Measurements from ENCODE around the gene AGBL4.
"Not testable (repeated sequence)": the region's sequence is repeated elsewhere in the genome, so short reads cannot be mapped to it uniquely, and the experiment has no call there.

AGBL4 gene

GRCh38 chr1:49824261-49824660 lies 199.5 kb downstream of the AGBL4 start:
- ATAC-seq, result no peak
- TF ChIP-seq ISL1 (CRISPR knock-in tag; IDR thresholded peaks at IDR 0.05), result no peak

DNA sequence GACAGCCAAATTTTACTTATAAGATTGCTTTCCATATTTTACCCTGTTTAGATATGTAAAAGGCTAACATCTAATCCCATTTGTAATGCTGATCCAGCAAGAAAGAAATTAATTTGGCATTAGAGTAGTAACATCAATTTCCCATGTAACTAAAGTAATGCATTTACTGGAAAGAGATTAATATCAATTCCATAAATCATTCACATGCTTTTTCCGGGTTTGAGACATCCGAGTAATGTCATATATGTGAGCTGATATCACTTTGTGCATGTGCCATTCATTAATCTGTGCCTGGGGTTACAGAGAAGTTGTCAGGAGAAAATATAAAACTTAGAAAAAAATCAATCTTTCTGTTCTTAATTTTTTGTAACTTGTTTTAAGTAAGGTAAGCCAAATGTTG lies 206.1 kb downstream of the AGBL4 start:
- TF ChIP-seq TCF4 (CRISPR knock-in tag; IDR thresholded peaks at IDR 0.05; ENCODE audit: borderline replicate concordance) (peak; percentile 64), CSDC2 (CRISPR knock-in tag; IDR thresholded peaks at IDR 0.05) (no peak), ARNTL (CRISPR knock-in tag; IDR thresholded peaks at IDR 0.05; ENCODE audit: borderline replicate concordance, low read depth) (no peak), PPARA (CRISPR knock-in tag; IDR thresholded peaks at IDR 0.05; ENCODE audit: borderline replicate concordance) (no peak), ZFP30 (CRISPR knock-in tag; IDR thresholded peaks at IDR 0.05) (no peak), GLIS3 (CRISPR knock-in tag; IDR thresholded peaks at IDR 0.05) (no peak), OSR1 (CRISPR knock-in tag; IDR thresholded peaks at IDR 0.05) (no peak), ZNF565 (CRISPR knock-in tag; conservative IDR thresholded peaks at IDR 0.05; ENCODE audit: low read depth) (no peak), ZNF8 (CRISPR knock-in tag; IDR thresholded peaks at IDR 0.05) (no peak), ZNF70 (CRISPR knock-in tag; IDR thresholded peaks at IDR 0.05) (no peak), ZFP3 (CRISPR knock-in tag; IDR thresholded peaks at IDR 0.05) (0 out of 2 replicates have a peak, but pooled peaks have one; percentile 29), TOX (CRISPR knock-in tag; IDR thresholded peaks at IDR 0.05; ENCODE audit: borderline replicate concordance) (no peak), TSHZ2 (CRISPR knock-in tag; IDR thresholded peaks at IDR 0.05) (peak; percentile 79), RARB (CRISPR knock-in tag; IDR thresholded peaks at IDR 0.05) (no peak), ESRRG (CRISPR knock-in tag; IDR thresholded peaks at IDR 0.05) (peak; percentile 80; the same call in 1 of the 2 replicates), BACH2 (CRISPR knock-in tag; IDR thresholded peaks at IDR 0.05; ENCODE audit: borderline replicate concordance) (no peak), ISL1 (CRISPR knock-in tag; IDR thresholded peaks at IDR 0.05) (peak; percentile 97), ZC3H10 (CRISPR knock-in tag; IDR thresholded peaks at IDR 0.05) (no peak)
- TF ChIP-seq, protein P1, sequence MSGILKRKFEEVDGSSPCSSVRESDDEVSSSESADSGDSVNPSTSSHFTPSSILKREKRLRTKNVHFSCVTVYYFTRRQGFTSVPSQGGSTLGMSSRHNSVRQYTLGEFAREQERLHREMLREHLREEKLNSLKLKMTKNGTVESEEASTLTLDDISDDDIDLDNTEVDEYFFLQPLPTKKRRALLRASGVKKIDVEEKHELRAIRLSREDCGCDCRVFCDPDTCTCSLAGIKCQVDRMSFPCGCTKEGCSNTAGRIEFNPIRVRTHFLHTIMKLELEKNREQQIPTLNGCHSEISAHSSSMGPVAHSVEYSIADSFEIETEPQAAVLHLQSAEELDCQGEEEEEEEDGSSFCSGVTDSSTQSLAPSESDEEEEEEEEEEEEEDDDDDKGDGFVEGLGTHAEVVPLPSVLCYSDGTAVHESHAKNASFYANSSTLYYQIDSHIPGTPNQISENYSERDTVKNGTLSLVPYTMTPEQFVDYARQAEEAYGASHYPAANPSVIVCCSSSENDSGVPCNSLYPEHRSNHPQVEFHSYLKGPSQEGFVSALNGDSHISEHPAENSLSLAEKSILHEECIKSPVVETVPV (CRISPR knock-in tag; IDR thresholded peaks at IDR 0.05), result peak; percentile 62; the same call in 1 of the 2 replicates
- TF ChIP-seq, protein P2, sequence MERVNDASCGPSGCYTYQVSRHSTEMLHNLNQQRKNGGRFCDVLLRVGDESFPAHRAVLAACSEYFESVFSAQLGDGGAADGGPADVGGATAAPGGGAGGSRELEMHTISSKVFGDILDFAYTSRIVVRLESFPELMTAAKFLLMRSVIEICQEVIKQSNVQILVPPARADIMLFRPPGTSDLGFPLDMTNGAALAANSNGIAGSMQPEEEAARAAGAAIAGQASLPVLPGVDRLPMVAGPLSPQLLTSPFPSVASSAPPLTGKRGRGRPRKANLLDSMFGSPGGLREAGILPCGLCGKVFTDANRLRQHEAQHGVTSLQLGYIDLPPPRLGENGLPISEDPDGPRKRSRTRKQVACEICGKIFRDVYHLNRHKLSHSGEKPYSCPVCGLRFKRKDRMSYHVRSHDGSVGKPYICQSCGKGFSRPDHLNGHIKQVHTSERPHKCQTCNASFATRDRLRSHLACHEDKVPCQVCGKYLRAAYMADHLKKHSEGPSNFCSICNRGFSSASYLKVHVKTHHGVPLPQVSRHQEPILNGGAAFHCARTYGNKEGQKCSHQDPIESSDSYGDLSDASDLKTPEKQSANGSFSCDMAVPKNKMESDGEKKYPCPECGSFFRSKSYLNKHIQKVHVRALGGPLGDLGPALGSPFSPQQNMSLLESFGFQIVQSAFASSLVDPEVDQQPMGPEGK (CRISPR knock-in tag; IDR thresholded peaks at IDR 0.05; ENCODE audit: borderline replicate concordance), result no peak

GRCh38 chr1:49787013-49787412 lies 236.7 kb downstream of the AGBL4 start:
- ATAC-seq, result not testable (repeated sequence)

More for the DNA sequence above, 206.1 kb downstream of the AGBL4 start:
- ATAC-seq, result no peak

- TF ChIP-seq ZFP30 (CRISPR knock-in tag; IDR thresholded peaks at IDR 0.05) (no peak), ISL1 (CRISPR knock-in tag; IDR thresholded peaks at IDR 0.05) (no peak), ZNF8 (CRISPR knock-in tag; IDR thresholded peaks at IDR 0.05) (no peak), RARB (CRISPR knock-in tag; IDR thresholded peaks at IDR 0.05) (no peak), OSR1 (CRISPR knock-in tag; IDR thresholded peaks at IDR 0.05) (no peak), ZNF565 (CRISPR knock-in tag; conservative IDR thresholded peaks at IDR 0.05; ENCODE audit: low read depth) (no peak), GLIS3 (CRISPR knock-in tag; IDR thresholded peaks at IDR 0.05) (no peak), ZFP3 (CRISPR knock-in tag; IDR thresholded peaks at IDR 0.05) (no peak), TCF4 (CRISPR knock-in tag; IDR thresholded peaks at IDR 0.05; ENCODE audit: borderline replicate concordance) (no peak)
- peak; percentile 57; the same call in 1 of the 3 replicates for ATAC-seq
These were observed 258.7 kb downstream of the AGBL4 start for GRCh38 chr1:49765034-49765433.

DNA sequence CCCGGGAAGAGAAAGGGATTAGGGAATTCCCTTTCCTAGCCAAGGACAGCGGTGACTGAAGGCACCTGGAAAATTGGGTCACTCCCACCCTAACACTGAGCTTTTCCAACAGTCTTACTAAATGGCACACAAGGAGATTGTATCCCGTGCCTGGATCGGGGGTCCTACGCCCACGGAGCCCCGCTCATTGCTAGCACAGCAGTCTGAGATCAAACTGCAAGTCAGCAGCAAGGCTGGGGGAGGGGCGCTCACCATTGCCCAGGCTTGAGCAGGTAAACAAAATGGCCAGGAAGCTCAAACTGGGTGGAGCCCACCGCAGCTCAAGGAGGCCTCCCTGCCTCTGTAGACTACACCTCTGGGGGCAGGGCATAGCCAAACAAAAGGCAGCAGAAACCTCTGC lies 285.6 kb downstream of the AGBL4 start:
- not testable (repeated sequence) for ATAC-seq
